ENCODE measurements around the gene CYP46A1. TPM values are rescaled to one million over a fixed set of nuclear protein-coding genes. Genes with fewer than 3 reads are reported as not detected.

Gene CYP46A1
- total RNA-seq, 2 experiments from 2014 or later = 0.11 to 0.22 TPM

GRCh38 chr14:99708449-99708848, 24.4 kb downstream of the CYP46A1 start:
- H3K27me3 Mint-ChIP-seq = peaks cover 13% of the 10 kb centered on the region
- no peak for DNase-seq
- Histone ChIP-seq H3K9me3 (ENCODE audit: control insufficient read depth in 1 of 2, insufficient read depth in 1 of 2, low read length in 2 of 2) (peaks cover 16 to 22% of the 10 kb centered on the region in 2 experiments), H3K27me3 (ENCODE audit: control insufficient read depth in 1 of 2, insufficient read depth in 2 of 2, low read length in 2 of 2) (peaks cover 6 to 7% of the 10 kb centered on the region in 2 experiments), H3K27ac (ENCODE audit: low read depth in 1 of 2, low read length in 2 of 2) (no peak overlapping the region), H3K36me3 (ENCODE audit: insufficient read depth, low read length) (no peaks in the 10 kb centered on the region), H3K4me1 (ENCODE audit: insufficient read depth, low read length) (no peaks in the 10 kb centered on the region), H3K4me3 (ENCODE audit: low read length) (no peak overlapping the region)
- ChIA-PET CTCF (no interaction called here), POLR2A (no interaction called here)
- no peaks in the 10 kb centered on the region for H3K4me1 Mint-ChIP-seq (ENCODE audit: low read depth)
- H3K36me3 Mint-ChIP-seq (ENCODE audit: low read depth) = peaks cover 14% of the 10 kb centered on the region
- ATAC-seq (ENCODE audit: poor library complexity) = no peak
- H3K9me3 Mint-ChIP-seq = peaks cover 9% of the 10 kb centered on the region
- intact Hi-C loops (cut with DNase I, micrococcal nuclease) = no loop called here
- H3K4me3 Mint-ChIP-seq = no peak overlapping the region
- no peak for TF ChIP-seq CTCF (IDR thresholded peaks at IDR 0.05)
- H3K27ac Mint-ChIP-seq = no peak overlapping the region

- ATAC-seq (ENCODE audit: poor library complexity) (no peak), DNase-seq (no peak)
- Histone ChIP-seq H3K4me3 (ENCODE audit: low read length) (no peak overlapping the region), H3K9me3 (ENCODE audit: control insufficient read depth in 1 of 2, insufficient read depth in 1 of 2, low read length in 2 of 2) (peaks cover 0 to 6% of the 10 kb centered on the region in 2 experiments), H3K27me3 (ENCODE audit: control insufficient read depth in 1 of 2, insufficient read depth in 2 of 2, low read length in 2 of 2) (peaks cover 0 to 3% of the 10 kb centered on the region in 2 experiments), H3K4me1 (ENCODE audit: insufficient read depth, low read length) (no peaks in the 10 kb centered on the region), H3K36me3 (ENCODE audit: insufficient read depth, low read length) (no peaks in the 10 kb centered on the region), H3K27ac (ENCODE audit: low read depth in 1 of 2, low read length in 2 of 2) (no peak overlapping the region)
- no peak for TF ChIP-seq CTCF (IDR thresholded peaks at IDR 0.05)
- no peaks in the 10 kb centered on the region for H3K4me1 Mint-ChIP-seq (ENCODE audit: low read depth)
- H3K27ac Mint-ChIP-seq = no peak overlapping the region
- ChIA-PET CTCF (interaction anchor here (0.7 kb wide), 1 partner anchor 261 kb away, joined by 4 read pairs; no protein-coding TSS in a partner anchor), POLR2A (no interaction called here)
- H3K9me3 Mint-ChIP-seq = no peaks in the 10 kb centered on the region
- peaks cover 10% of the 10 kb centered on the region for H3K27me3 Mint-ChIP-seq
- no peak overlapping the region for H3K4me3 Mint-ChIP-seq
- H3K36me3 Mint-ChIP-seq (ENCODE audit: low read depth) = no peaks in the 10 kb centered on the region
- intact Hi-C loops (cut with DNase I, micrococcal nuclease) = no loop called here
Measured at GRCh38 chr14:99713972-99714371, 29.9 kb downstream of the CYP46A1 start.

GRCh38 chr14:99715266-99716000, 31.3 kb downstream of the CYP46A1 start:
- ChIA-PET POLR2A (no interaction called here), CTCF (no interaction called here)
- no peaks in the 10 kb centered on the region for H3K9me3 ChIP-seq (ENCODE audit: control insufficient read depth in 1 of 2, insufficient read depth in 1 of 2, low read length in 2 of 2)
- ATAC-seq (ENCODE audit: poor library complexity) (no peak), DNase-seq (peak in 1 of 14 experiments; percentile 14)
- no peak overlapping the region for H3K27ac Mint-ChIP-seq
- no peaks in the 10 kb centered on the region for H3K36me3 ChIP-seq (ENCODE audit: insufficient read depth, low read length)
- H3K4me1 ChIP-seq (ENCODE audit: insufficient read depth, low read length) = no peaks in the 10 kb centered on the region
- H3K4me3 Mint-ChIP-seq = no peak overlapping the region
- H3K27ac ChIP-seq (ENCODE audit: low read depth in 1 of 2, low read length in 2 of 2) = no peak overlapping the region
- no peak overlapping the region for H3K4me3 ChIP-seq (ENCODE audit: low read length)
- intact Hi-C loops (cut with DNase I, micrococcal nuclease) = no loop called here
- H3K9me3 Mint-ChIP-seq = no peaks in the 10 kb centered on the region
- peaks cover 0 to 3% of the 10 kb centered on the region in 2 experiments for H3K27me3 ChIP-seq (ENCODE audit: control insufficient read depth in 1 of 2, insufficient read depth in 2 of 2, low read length in 2 of 2)
- no peaks in the 10 kb centered on the region for H3K4me1 Mint-ChIP-seq (ENCODE audit: low read depth)
- TF ChIP-seq CTCF (IDR thresholded peaks at IDR 0.05) = no peak
- H3K36me3 Mint-ChIP-seq (ENCODE audit: low read depth) = no peaks in the 10 kb centered on the region
- peaks cover 10% of the 10 kb centered on the region for H3K27me3 Mint-ChIP-seq

Measured in CD4-positive, alpha-beta T cell (primary cell).